ENCODE results near the gene ACSF2. TPM values are rescaled to one million over a fixed set of nuclear protein-coding genes. Genes with fewer than 3 reads are reported as not detected.
"Not testable (repeated sequence)": the region's sequence is repeated elsewhere in the genome, so short reads cannot be mapped to it uniquely, and the experiment has no call there.

The ACSF2 gene
- total RNA-seq, 1 donor, result 35.8 TPM

DNA sequence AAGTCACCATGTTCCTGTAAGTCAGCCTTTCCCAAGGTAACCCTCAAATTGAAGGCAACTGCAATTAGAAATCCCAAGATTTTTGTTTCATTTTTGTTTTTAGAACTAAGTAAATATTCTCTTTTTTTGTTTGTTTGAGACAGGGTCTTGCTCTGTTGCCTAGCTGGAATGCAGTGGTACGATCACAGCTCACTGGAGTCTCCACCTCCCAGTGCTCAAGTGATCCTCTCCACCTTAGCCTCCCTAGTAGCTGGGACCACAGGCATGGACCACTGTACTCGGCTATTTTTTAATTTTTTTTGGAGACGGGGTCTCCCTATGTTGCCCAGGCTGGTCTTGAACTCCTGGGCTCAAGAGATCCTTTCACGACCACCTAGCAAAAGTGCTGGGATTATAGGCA is 18.1 kb upstream of the ACSF2 start:
- no peak for DNase-seq (ENCODE audit: low read depth in 2 of 3, low spot score in 2 of 3)

DNA sequence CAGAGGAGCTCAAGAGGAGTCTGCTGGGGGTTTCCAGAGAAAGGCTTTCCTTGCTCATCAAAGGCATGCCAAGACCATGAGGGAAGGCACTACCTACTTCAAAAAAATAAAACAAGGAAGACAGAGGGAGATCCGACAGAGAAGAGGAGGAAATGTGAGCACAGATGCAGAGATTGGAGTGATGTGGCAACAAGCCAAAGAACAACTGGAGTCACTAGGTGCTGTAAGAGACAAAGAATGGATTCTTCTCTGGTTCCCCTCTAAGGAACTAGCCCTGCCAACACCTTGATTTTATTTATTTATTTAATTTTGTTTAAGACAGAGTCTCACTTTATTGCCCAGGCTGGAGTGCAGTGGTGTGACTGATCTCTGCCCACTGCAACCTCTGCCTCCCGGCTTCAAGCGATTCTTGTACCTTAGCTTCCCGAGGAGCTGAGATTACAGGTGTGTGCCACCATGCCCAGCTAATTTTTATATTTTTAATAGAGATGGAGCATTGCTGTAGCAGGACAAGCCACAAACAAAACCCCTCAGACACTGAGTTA is 13.8 kb upstream of the ACSF2 start:
- no peak for DNase-seq (ENCODE audit: low read depth in 2 of 3, low spot score in 2 of 3)

DNA sequence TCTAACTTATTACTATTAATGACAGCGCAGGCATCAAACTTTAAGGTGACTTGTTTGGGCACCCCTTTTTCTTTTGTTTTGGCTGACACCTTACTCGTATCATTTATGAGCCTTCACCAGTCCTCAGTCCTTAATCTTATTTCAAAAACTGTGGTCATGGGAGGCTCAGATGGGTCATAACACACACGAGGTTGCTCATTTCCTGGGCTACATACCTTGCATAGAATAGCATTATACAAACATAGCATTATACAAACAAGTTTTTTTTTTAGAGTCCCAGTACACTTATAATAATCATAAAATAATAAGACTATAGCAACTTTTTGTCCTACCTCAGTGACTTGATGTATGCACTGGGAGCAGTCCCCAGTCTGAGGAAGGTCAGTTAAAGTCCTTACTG is 11.2 kb upstream of the ACSF2 start:
- no peak for DNase-seq (ENCODE audit: low read depth in 2 of 3, low spot score in 2 of 3)

GRCh38 chr17:50419577-50419976 is 6.4 kb upstream of the ACSF2 start:
- not testable (repeated sequence) for DNase-seq (ENCODE audit: low read depth in 2 of 3, low spot score in 2 of 3)

GRCh38 chr17:50420419-50421112 is 5.5 kb upstream of the ACSF2 start:
- DNase-seq (ENCODE audit: low read depth in 2 of 3, low spot score in 2 of 3), result no peak

DNA sequence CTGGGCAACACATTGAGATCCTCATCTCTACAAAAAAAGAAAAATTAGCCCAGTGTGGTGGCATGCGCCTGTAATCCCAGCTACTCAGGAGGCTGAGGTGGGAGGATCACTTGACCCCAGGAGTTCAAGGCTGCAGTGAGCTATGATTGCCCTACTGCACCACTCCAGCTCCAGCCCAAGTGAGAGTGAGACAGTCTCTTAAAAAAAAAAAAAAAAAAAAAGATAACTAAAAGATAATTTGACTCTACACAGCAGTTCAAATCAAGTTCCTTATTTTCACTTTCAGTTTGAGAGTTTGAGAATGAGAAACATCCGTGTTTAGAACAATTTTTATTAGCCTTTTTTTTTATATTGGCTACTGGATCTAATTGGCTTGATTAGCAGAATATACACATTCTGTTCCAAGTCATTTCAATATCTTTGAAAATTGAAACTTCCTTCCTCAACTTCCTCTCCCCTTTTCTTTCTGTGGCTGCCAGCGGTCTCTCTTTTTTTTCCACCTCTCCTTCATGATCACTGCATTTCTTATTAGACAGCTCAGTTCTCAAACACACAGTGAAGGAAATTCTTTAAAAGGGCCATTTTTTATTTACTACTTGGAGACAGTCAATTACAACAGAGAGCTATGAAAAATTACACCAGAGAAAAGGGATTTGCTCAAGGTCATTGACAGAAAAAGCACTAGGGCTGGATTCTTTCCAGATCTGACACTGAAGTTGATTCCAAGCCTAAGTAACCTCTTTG is 4.5 kb upstream of the ACSF2 start:
- DNase-seq (ENCODE audit: low read depth in 2 of 3, low spot score in 2 of 3), result peak in 2 of 3 donors; percentile 17 to 53

GRCh38 chr17:50422738-50423137 is 3.3 kb upstream of the ACSF2 start:
- DNase-seq (ENCODE audit: low read depth in 2 of 3, low spot score in 2 of 3), result no peak

DNA sequence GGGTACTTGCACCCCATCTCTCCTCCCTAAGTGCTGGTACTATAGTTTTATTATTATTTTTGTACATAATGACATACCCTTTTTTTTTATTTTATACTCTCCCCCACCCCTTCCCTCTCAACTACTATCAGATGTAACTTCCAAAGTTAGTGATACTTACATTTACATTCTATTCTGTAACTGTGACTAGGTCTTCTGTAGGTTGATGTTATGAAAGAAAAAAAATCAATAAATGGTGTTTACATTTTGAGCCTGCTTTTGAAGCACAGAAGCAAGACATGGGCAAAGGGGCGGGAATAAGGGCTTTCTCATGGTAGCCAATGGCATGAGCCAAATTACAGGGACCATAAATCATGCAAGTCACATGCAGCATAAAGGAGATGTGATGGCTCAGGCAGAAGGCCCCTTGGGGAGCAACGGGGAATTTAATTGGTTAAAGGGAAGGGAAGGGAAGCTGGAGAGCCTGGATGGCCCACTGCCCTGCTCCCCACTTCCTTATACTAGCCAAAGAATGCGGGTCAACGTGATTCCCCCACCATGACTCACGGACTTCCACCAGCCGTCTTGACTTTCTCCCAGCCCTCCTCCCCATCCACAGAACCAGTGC is 2.4 kb upstream of the ACSF2 start:
- DNase-seq (ENCODE audit: low read depth in 2 of 3, low spot score in 2 of 3), result peak in 2 of 3 donors; percentile 30 to 60

DNA sequence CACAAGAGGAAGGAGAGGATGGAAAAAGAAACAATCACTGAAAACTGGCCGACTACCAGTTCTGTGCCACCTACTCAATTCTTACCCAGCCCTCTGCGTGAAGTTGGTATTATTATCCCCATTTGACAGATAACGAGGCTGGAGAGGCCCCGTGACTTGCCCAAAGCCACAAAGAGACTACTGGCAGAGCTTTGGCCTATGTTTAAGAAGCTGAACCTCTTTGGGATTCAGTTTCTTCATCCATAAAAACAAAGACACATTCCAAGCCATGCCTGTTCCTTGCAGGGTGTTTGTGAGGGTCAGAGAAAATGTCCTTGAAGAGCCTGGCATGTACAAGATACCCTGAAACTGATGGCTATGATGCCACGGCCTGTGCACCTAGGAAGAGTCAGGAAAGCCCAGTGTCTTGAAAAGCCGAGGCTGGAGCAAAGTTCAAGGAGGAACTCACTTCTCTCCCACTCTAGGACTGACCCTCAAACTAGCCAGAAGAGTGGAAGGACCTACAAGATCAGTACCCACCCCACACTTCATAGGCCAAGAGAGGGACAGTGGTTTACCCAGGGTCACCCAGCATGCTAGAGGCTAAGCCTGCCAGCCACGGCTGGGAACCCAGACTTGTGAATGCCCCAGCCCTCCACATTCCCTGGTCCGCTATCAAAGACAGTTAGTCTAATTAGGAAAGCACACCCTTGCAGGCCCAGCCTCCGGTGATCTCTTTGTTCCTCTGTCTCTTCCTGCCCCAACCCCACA is 1.6 kb upstream of the ACSF2 start:
- no peak for DNase-seq (ENCODE audit: low read depth in 2 of 3, low spot score in 2 of 3)

- no peak for DNase-seq (ENCODE audit: low read depth in 2 of 3, low spot score in 2 of 3)
Observed at GRCh38 chr17:50424996-50425681, 879 bp upstream of the ACSF2 start.

DNA sequence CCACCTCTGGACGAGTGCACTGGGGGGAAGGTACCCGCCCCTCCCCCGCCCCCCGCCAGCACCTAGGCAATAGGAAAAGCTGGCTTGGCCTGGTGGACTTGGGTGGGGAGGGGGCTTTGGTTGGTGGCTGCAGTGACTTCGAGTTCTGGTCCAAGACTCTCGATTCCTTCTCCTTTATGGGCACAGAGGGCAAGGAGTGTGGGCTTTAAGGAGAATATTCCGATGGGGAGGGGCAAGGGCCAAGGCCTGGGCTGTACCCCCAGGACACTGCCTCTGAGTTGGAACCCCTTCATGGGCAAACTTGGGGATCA is 409 bp downstream of the ACSF2 start:
- DNase-seq (ENCODE audit: low read depth in 2 of 3, low spot score in 2 of 3), result no peak

DNA sequence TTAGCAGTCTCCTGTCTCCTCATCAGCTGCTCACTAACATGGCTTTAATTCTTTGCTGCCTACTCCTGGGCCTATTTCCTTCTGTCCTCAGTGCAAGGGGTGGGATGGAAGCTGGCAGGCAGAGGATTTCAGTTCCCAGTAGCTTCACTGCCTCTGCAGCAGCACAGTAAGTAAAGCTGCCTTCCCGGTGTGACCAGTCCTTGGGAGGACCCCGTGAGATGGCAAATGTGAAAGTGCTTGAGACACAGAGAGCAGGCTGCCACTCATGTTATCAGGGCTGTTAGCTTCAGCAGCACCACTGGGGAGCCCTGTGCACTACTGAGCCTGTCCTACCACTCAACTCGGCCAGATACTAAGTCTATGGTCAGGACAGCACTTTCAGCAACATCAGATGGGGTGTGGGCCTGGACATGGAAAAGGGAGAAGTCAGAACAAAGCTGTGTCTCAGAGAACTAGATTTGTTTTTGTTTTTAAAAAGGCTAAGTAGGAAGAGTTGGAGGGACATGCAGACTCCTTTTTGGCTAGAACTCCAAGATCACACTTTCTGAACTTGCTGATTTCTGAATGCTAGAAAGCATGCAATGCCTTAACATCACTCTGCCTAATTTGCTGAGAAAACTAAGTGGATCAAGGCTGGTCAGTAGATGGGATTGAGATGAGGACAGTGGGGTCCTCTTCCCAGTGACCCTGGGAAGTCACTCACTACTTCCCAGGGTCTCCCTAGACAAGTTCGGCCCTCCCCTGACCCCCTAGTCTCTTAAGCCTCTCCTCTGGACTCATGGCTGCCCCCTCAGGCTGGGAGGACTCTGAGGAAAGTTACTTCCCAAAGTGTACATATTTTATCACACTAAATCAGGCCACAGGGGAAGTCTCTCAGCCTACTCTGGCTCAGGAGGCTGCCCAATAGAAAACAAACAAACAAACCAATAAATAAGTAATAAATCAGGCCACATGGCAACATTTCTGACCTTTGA is 1.1 kb downstream of the ACSF2 start:
- peak in 2 of 3 donors; percentile 32 to 39 for DNase-seq (ENCODE audit: low read depth in 2 of 3, low spot score in 2 of 3)

DNA sequence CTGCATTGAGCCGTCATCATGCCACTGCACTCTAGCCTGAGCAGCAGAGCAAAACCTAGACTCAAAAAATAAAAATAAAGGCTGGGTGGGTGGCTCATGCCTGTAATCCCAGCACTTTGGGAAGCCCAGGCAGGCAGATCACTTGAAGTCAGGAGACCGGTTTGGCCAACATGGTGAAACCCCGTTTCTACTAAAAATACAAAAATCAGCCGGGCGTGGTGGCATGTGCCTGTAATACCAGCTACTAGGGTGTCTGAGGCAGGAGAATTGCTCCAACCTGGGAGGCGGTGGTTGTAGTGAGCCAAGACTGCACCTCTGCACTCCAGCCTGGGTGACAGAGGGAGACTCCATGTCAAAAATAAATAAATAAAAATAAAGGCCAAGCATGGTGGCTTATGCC is 2.1 kb downstream of the ACSF2 start:
- DNase-seq (ENCODE audit: low read depth in 2 of 3, low spot score in 2 of 3), result not testable (repeated sequence)

- DNase-seq (ENCODE audit: low read depth in 2 of 3, low spot score in 2 of 3), result no peak
Observed at GRCh38 chr17:50428831-50429424, 2.9 kb downstream of the ACSF2 start.

- no peak for DNase-seq (ENCODE audit: low read depth in 2 of 3, low spot score in 2 of 3)
Observed at GRCh38 chr17:50429793-50430192, 3.8 kb downstream of the ACSF2 start.

GRCh38 chr17:50430821-50431618 is 5.0 kb downstream of the ACSF2 start:
- no peak for DNase-seq (ENCODE audit: low read depth in 2 of 3, low spot score in 2 of 3)

DNA sequence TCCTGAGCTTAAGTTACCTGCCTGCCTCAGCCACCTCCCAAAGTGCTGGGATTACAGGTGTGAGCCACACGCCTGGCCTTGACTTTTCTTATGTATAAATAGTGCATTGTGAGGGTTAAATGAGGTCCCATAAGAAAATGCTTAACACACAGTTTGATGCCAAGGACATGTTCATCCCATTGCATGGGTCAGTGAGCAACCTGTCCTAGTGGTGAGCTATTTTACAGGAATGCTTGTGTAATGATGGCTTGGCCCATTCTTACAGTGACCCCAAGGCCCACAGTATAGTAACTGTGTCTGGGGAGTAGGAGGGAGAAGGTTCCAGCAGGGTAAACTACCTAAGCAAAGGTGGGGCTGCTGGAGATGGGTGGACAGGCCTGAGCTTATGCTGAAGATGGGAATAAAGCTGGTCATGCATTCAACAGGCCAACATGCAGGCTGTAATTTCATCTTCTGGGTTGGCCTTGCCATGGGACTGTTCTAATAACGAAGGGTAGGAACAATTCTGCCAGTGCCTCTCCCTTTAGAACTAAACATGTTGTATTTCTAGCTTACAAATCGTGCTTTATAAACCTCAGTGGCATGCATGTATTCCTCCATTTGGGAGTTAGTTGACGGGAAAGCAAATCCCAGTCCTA is 6.2 kb downstream of the ACSF2 start:
- no peak for DNase-seq (ENCODE audit: low read depth in 2 of 3, low spot score in 2 of 3)

DNA sequence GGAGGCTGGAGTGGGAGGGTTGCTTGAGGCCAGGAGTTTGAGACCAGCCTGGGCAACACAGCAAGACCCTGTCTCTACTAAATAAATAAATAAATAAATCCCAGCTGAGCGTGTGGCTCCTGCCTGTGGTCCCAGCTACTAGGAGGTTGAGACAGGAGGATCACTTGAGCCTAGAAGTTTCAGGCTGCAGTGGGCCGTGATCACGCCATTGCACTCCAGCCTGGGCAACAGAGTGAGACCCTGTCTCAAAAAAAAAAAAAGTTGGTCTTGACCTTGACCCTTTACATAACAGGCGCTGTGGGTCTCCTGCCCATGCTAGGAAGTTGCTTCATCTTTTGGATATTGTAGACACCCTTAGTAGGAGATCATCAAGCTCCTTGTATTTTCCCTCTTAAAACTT is 11.4 kb downstream of the ACSF2 start:
- no peak for DNase-seq (ENCODE audit: low read depth in 2 of 3, low spot score in 2 of 3)

All from hematopoietic multipotent progenitor cell (in vitro differentiated cells).